Activated CD4-positive, alpha-beta T cell treated with anti-CD3 and anti-CD28 coated beads, Interleukin-2, amount 10 ng/mL, durations not matched to agents 7 days and 5 days (primary cell): ENCODE data around the gene SKI. TPM values are rescaled to one million over a fixed set of nuclear protein-coding genes. Genes with fewer than 3 reads are reported as not detected.

Experiments
- CTCF ChIA-PET: fragments of 350-600 bp; sonication (Branson Sonifier 250); formaldehyde crosslinking; loops from one replicate; lab custom pipeline; 2021; ENCODE audit warnings: antibody characterized with exemption; lab: Charles Lee
- POLR2A ChIA-PET: fragments of 350-600 bp; sonication (Branson Sonifier 250); formaldehyde crosslinking; loops from one replicate; lab custom pipeline; 2021; ENCODE audit warnings: antibody characterized with exemption; lab: Charles Lee
- DNase-seq: peaks from one replicate; pipeline ENCODE4 v3.0.0-alpha.2; 2020
- H3K27ac Mint-ChIP-seq: one replicate; pipeline ENCODE4 v1.8.0; 2021; ENCODE audit warnings: mild to moderate bottlenecking, moderate library complexity, mixed read lengths
- H3K27me3 Mint-ChIP-seq: one replicate; pipeline ENCODE4 v1.8.0; 2021; ENCODE audit warnings: mixed read lengths
- H3K36me3 Mint-ChIP-seq: one replicate; pipeline ENCODE4 v1.8.0; 2021; ENCODE audit warnings: low read depth, mixed read lengths
- H3K4me1 Mint-ChIP-seq: one replicate; pipeline ENCODE4 v1.8.0; 2021; ENCODE audit warnings: mixed read lengths
- H3K4me3 Mint-ChIP-seq: one replicate; pipeline ENCODE4 v1.8.0; 2021; ENCODE audit warnings: mild to moderate bottlenecking, moderate library complexity, mixed read lengths
- H3K9me3 Mint-ChIP-seq: one replicate; pipeline ENCODE4 v1.8.0; 2021; ENCODE audit warnings: mixed read lengths
- total RNA-seq, 2 experiments: library from RNA; stranded (reverse); gene quantifications; one replicate each; pipeline ENCODE4 v1.2.3, GENCODE V29; 2021

Gene SKI
- 10 to 100 TPM; 60.7 to 62.0 TPM for total RNA-seq

GRCh38 chr1:2228157-2228594 lies at the start of gene SKI:
Gene SKI, plus strand, starts transcription at chr1:2228319. Its CDS starts 448 bp downstream, at chr1:2228767.
- Mint-ChIP-seq H3K4me1 (peaks cover 24% of the 10 kb centered on the region), H3K36me3 (peaks cover 28% of the 10 kb centered on the region)
- CTCF ChIA-PET = interaction anchor here (0.7 to 2.3 kb wide), 4 partner anchors 16 to 83 kb away, joined by 3 to 6 read pairs (median 4); no protein-coding TSS in a partner anchor

DNA sequence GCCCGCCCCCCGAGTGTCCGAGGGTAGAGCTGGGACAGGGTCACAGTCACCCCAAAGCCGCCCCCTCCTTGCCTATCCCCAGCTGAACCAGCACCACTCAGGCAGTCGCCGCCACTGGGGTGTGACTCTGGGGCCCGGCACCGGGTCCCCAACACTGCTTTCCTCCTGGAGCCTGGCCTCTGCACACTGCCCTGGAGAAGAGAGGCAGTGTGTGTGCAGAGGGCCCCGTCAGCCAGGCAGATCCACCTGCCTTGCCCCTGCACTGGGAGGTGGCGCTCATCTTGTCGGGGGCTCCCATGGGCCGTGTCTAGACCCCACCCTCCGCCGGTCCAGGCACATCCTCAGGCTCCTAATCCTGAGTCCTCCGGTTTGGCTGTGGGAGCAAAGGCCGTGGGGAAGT lies 49.2 kb upstream of the SKI start:
- Mint-ChIP-seq H3K4me3 (no peak overlapping the region), H3K27me3 (no peaks in the 10 kb centered on the region), H3K36me3 (no peaks in the 10 kb centered on the region), H3K27ac (no peak overlapping the region), H3K4me1 (peaks cover 2% of the 10 kb centered on the region), H3K9me3 (no peaks in the 10 kb centered on the region)
- ChIA-PET CTCF (no interaction called here), POLR2A (no interaction called here)
- no peak for DNase-seq

More at GRCh38 chr1:2228157-2228594, at the start of gene SKI:
- POLR2A ChIA-PET = interaction anchor here (1.0 kb wide), 1 partner anchor 29 kb away, joined by 4 read pairs; no protein-coding TSS in a partner anchor
- DNase-seq = no peak
- Mint-ChIP-seq H3K27me3 (peaks cover 3% of the 10 kb centered on the region), H3K4me3 (peak within 1 kb of the TSS; percentile 90), H3K9me3 (no peaks in the 10 kb centered on the region), H3K27ac (peak within 1 kb of the TSS; percentile 96)

DNA sequence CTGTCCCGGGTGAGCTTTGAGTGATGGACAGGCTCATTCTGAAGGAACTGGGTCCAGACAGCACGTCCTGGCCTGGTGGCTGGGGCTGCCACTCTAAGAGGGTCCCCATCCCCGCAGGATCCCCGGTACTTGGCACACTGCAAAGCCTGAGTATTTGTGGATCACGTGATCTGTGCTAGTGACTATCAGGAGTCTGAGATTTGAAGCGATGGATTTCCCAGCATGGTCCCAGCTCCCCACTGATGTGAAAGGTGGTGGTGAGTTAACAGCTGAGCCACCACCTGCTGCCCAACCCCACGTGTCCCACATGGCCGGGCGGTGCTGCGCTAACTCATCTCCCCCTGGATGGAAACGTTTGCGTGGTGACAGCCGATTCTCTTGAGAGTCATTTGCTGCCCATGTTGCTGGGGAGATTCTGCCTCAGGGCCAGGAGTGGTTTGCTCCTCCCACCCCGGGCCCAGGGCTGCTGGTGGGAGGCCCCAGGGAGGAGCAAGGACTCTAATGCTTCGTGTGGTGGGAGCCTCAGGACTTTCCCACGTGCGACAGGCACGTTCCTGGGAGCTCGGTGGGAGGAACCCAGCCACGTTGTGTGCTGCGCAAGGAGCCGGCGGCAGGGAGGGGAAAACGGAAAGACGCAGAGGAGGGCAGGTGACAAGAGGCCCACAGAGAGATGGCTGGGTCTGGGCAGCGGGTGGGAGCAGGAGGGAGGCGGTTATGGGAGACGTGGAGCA lies 48.7 kb upstream of the SKI start:
- Mint-ChIP-seq H3K9me3 (no peaks in the 10 kb centered on the region), H3K4me3 (no peak overlapping the region), H3K36me3 (no peaks in the 10 kb centered on the region), H3K4me1 (peaks cover 2% of the 10 kb centered on the region), H3K27ac (no peak overlapping the region), H3K27me3 (no peaks in the 10 kb centered on the region)
- DNase-seq = no peak
- ChIA-PET CTCF (no interaction called here), POLR2A (no interaction called here)

GRCh38 chr1:2180297-2181245 lies 47.5 kb upstream of the SKI start:
- DNase-seq = no peak
- Mint-ChIP-seq H3K27me3 (no peaks in the 10 kb centered on the region), H3K4me1 (no peaks in the 10 kb centered on the region), H3K36me3 (no peaks in the 10 kb centered on the region), H3K4me3 (no peak overlapping the region), H3K9me3 (no peaks in the 10 kb centered on the region), H3K27ac (no peak overlapping the region)
- CTCF ChIA-PET = no interaction called here
- POLR2A ChIA-PET = no interaction called here

GRCh38 chr1:2181271-2181670 lies 46.8 kb upstream of the SKI start:
- ChIA-PET POLR2A (no interaction called here), CTCF (no interaction called here)
- H3K4me1 Mint-ChIP-seq = no peaks in the 10 kb centered on the region
- no peaks in the 10 kb centered on the region for H3K36me3 Mint-ChIP-seq
- no peak overlapping the region for H3K27ac Mint-ChIP-seq
- no peaks in the 10 kb centered on the region for H3K9me3 Mint-ChIP-seq
- no peak overlapping the region for H3K4me3 Mint-ChIP-seq
- H3K27me3 Mint-ChIP-seq = no peaks in the 10 kb centered on the region
- no peak for DNase-seq

DNA sequence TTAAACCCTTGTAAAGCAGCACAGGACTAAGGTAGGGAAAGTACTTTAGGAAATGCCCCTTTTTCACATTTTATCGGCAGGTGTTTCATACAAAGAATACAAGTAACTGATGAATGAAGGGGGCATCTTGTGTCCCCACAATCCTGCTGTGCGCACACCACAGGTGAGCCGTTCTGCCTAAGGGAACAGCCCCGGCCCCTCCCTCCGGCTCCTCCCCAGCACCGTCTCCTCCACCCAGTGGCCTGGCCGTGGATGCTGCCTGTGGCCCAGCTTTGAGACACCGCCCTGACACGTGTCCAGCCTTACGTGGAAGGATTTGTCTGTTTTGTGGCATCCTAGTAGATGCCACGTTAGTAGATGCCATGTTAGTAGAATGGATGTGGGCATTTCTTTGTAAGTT lies 46.4 kb upstream of the SKI start:
- no peaks in the 10 kb centered on the region for H3K9me3 Mint-ChIP-seq
- H3K4me3 Mint-ChIP-seq = no peak overlapping the region

DNA sequence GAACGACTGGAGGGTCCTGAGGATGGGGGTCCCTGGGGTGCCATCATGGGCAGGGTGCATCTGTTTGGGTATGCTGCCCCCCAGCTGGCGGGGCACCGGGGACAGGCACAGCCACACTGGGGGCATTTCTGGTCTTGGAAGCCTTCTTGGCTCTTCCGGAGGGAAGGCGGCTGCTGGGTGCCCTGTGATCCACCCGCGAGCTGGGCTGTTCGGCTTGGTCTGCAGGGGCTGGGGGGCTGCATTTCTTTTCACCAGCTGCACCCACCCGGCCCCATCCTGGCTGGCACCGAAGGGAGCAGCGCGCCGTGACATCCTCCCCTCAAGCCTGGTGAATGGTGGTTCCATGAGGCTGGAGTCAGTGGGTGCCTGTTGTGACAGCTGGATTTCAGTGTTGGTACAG lies 45.7 kb upstream of the SKI start:
- H3K4me3 Mint-ChIP-seq = no peak overlapping the region
- no peaks in the 10 kb centered on the region for H3K4me1 Mint-ChIP-seq
- ChIA-PET POLR2A (no interaction called here), CTCF (interaction anchor here (1.6 kb wide), 1 partner anchor 8 kb away, joined by 7 read pairs; no protein-coding TSS in a partner anchor)
- H3K27me3 Mint-ChIP-seq = no peaks in the 10 kb centered on the region
- H3K27ac Mint-ChIP-seq = peak overlapping the region; percentile 1
- no peaks in the 10 kb centered on the region for H3K9me3 Mint-ChIP-seq
- H3K36me3 Mint-ChIP-seq = no peaks in the 10 kb centered on the region
- DNase-seq = no peak

More for the DNA sequence above, 46.4 kb upstream of the SKI start:
- H3K27me3 Mint-ChIP-seq = no peaks in the 10 kb centered on the region
- DNase-seq = no peak
- H3K27ac Mint-ChIP-seq = no peak overlapping the region
- no peaks in the 10 kb centered on the region for H3K4me1 Mint-ChIP-seq
- no peaks in the 10 kb centered on the region for H3K36me3 Mint-ChIP-seq
- POLR2A ChIA-PET = no interaction called here
- CTCF ChIA-PET = no interaction called here

DNA sequence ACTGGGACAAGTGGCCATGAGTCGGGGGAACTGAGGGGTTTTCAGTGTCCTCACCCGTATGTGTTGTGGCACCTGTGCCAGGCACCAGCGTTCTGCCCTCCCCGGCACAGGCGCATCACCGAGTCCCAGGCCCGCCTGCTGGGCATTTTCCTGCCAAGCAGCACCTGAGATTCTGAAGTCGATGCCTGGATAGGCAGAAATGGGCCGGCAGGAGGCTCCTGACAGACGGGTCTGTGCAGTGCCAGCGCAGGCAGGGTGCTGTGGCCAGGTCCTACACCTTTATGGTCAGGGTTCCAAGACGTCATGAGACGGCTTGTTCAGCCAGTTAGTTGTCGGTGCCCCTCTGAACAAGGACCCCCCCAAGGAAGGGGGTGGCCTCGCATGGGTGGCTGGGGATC lies 44.2 kb upstream of the SKI start:
- no peaks in the 10 kb centered on the region for H3K9me3 Mint-ChIP-seq
- no peaks in the 10 kb centered on the region for H3K27me3 Mint-ChIP-seq
- DNase-seq = no peak
- no peak overlapping the region for H3K4me3 Mint-ChIP-seq
- ChIA-PET POLR2A (no interaction called here), CTCF (no interaction called here)
- H3K4me1 Mint-ChIP-seq = no peaks in the 10 kb centered on the region
- H3K36me3 Mint-ChIP-seq = no peaks in the 10 kb centered on the region
- H3K27ac Mint-ChIP-seq = no peak overlapping the region

GRCh38 chr1:2184531-2184930 lies 43.6 kb upstream of the SKI start:
- H3K4me3 Mint-ChIP-seq = no peak overlapping the region
- no peak for DNase-seq
- CTCF ChIA-PET = interaction anchor here (1.8 kb wide), 1 partner anchor 10 kb away, joined by 7 read pairs; no protein-coding TSS in a partner anchor
- POLR2A ChIA-PET = no interaction called here
- no peaks in the 10 kb centered on the region for H3K27me3 Mint-ChIP-seq
- no peaks in the 10 kb centered on the region for H3K36me3 Mint-ChIP-seq
- H3K27ac Mint-ChIP-seq = no peak overlapping the region
- no peaks in the 10 kb centered on the region for H3K9me3 Mint-ChIP-seq
- H3K4me1 Mint-ChIP-seq = peaks cover 2% of the 10 kb centered on the region

DNA sequence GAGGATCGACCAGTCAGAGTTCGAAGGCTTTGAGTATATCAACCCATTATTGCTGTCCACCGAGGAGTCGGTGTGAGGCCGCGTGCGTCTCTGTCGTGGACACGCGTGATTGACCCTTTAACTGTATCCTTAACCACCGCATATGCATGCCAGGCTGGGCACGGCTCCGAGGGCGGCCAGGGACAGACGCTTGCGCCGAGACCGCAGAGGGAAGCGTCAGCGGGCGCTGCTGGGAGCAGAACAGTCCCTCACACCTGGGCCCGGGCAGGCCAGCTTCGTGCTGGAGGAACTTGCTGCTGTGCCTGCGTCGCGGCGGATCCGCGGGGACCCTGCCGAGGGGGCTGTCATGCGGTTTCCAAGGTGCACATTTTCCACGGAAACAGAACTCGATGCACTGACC lies 43.2 kb upstream of the SKI start:
- CTCF ChIA-PET = interaction anchor here (1.8 kb wide), 1 partner anchor 11 kb away, joined by 7 read pairs; no protein-coding TSS in a partner anchor
- Mint-ChIP-seq H3K9me3 (no peaks in the 10 kb centered on the region), H3K27ac (no peak overlapping the region), H3K4me1 (peaks cover 2% of the 10 kb centered on the region), H3K36me3 (no peaks in the 10 kb centered on the region), H3K27me3 (no peaks in the 10 kb centered on the region), H3K4me3 (no peak overlapping the region)
- no peak for DNase-seq
- POLR2A ChIA-PET = no interaction called here

DNA sequence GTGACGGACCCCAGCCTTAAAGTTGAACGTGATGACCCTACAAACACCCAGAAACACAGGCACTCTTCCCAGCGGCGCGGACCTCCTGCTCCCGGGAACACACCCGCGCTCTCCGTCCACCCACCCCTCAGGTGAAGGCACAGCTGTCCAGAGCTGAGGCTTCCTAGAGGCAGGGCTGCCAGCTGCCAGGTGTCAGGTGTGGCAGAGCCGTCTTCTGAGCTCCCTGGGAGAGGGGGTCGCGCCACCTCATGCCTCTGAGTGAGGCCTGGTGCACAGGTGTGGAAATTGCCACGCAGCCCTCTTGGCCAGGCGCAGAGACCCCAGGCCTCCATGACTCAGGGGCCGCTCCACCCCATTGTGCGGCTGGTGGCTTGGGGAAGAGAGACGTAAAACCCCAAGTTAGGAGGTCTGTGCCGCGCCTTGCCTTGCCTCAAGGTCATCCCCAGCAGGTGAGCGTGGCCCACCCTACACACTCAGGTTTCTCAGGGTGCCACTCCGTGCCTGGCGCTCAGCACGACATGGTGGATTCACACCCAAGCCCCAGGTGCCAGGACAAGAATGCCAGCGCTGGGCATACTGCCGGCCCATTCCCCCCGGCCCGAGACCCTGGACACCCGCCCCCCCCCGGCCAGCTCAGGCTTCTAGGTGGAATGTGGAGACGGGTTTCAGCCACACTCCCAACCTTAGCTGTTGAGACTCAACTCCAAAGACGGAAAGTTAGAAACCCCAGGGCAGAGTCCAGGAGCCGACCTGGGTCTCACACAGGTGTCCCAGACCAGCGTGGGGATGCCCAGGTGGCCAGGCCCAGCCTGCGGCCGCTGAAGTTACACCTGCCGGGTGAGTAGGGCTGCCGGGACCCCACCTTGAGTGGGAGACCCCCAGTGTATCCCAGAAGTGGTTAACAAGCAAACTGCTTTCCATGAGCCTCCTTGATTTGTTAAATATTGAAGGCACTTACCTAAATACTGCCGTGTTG lies 42.0 kb upstream of the SKI start:
- Mint-ChIP-seq H3K27me3 (no peaks in the 10 kb centered on the region), H3K9me3 (no peaks in the 10 kb centered on the region), H3K4me3 (no peak overlapping the region), H3K4me1 (peaks cover 2% of the 10 kb centered on the region), H3K27ac (no peak overlapping the region), H3K36me3 (no peaks in the 10 kb centered on the region)
- POLR2A ChIA-PET = no interaction called here
- CTCF ChIA-PET = interaction anchor here (1.8 kb wide), 1 partner anchor 12 kb away, joined by 7 read pairs; no protein-coding TSS in a partner anchor
- no peak for DNase-seq

- Mint-ChIP-seq H3K4me1 (peaks cover 4% of the 10 kb centered on the region), H3K27me3 (no peaks in the 10 kb centered on the region), H3K36me3 (peaks cover 2% of the 10 kb centered on the region), H3K9me3 (no peaks in the 10 kb centered on the region), H3K27ac (no peak overlapping the region), H3K4me3 (no peak overlapping the region)
- ChIA-PET POLR2A (no interaction called here), CTCF (interaction anchor here (1.5 kb wide), 1 partner anchor 194 kb away, joined by 5 read pairs; no protein-coding TSS in a partner anchor)
- no peak for DNase-seq
Measured at GRCh38 chr1:2186901-2187300, 41.2 kb upstream of the SKI start.
